GM12878 (cell line): ENCODE data around the gene SUGCT. TPM values are rescaled to one million over a fixed set of nuclear protein-coding genes. Genes with fewer than 3 reads are reported as not detected.
A peak's percentile ranks its signal among the peaks of the same experiment; 100 is the strongest.

Experiments used
- ATAC-seq: fragments of 200-7000 bp; cut with Tn5 transposase; 3 replicates; pipeline ENCODE4 v1.9.1; 2020; ENCODE audit warnings: mild to moderate bottlenecking, moderate library complexity
- Bru-seq: library from RNA; stranded (reverse); fragments of 400-500 nt; gene quantifications from one replicate; lab custom pipeline; 2021; lab: Mats Ljungman, UMichigan
- BruChase-seq, 2 experiments: library from RNA; stranded (reverse); fragments of 400-500 nt; gene quantifications; one replicate each; lab custom pipeline; 2021; lab: Mats Ljungman, UMichigan
- BruUV-seq: library from RNA; stranded (reverse); fragments of 400-500 nt; replicated peaks from 2 replicates; lab custom pipeline; 2021; lab: Mats Ljungman, UMichigan
- CTCF ChIA-PET: fragments of 300-600 bp; sonication (Branson Sonifier 250); formaldehyde crosslinking; extraction: SDS; loops from one replicate; lab custom pipeline; 2021; ENCODE audit warnings: inconsistent platforms; lab: Yijun Ruan, JAX
- POLR2A ChIA-PET: fragments of 350-600 bp; formaldehyde crosslinking; extraction: SDS; loops from one replicate; lab custom pipeline; 2021; ENCODE audit warnings: inconsistent platforms; lab: Charles Lee
- RAD21 ChIA-PET: fragments of 300-600 bp; sonication (Branson Sonifier 250); formaldehyde crosslinking; loops from one replicate; lab custom pipeline; 2023; ENCODE audit warnings: antibody characterized with exemption; ENCODE audit not compliant: unreplicated experiment; lab: Charles Lee
- SMC1A ChIA-PET: fragments of 300-600 bp; sonication (Branson Sonifier 250); formaldehyde crosslinking; loops from one replicate; lab custom pipeline; 2023; ENCODE audit not compliant: unreplicated experiment, uncharacterized antibody; lab: Charles Lee
- DNase-seq: peaks from one replicate; pipeline ENCODE4 v3.0.0-alpha.2; 2011; ENCODE audit warnings: low read depth, low spot score
- FAIRE-seq: peaks from 3 replicates; lab custom pipeline; 2011; peaks lifted over from hg19 to GRCh38; lab: Jason Lieb, UNC
- H2AFZ ChIP-seq: 2 replicates; pipeline ENCODE4 v1.6.0; 2011; ENCODE audit warnings: low read depth, low read length, control low read depth; ENCODE audit not compliant: control insufficient read depth
- H3K27ac ChIP-seq: 2 replicates; pipeline ENCODE4 v1.5.1; 2011; ENCODE audit warnings: control low read depth; ENCODE audit not compliant: control insufficient read depth, insufficient read depth
- H3K27me3 ChIP-seq, 2 experiments: replicated peaks in 1 of 2; 2 replicates each; pipeline versions ENCODE4 v1.6.0 to v1.6.1; 2011; ENCODE audit warnings: low read length in 1 of 2; ENCODE audit not compliant: control insufficient read depth in 2 of 2, insufficient read depth in 2 of 2
- H3K36me3 ChIP-seq, 2 experiments: 2 replicates each; pipeline ENCODE4 v1.5.1; 2011; ENCODE audit warnings: low read length in 1 of 2; ENCODE audit not compliant: control insufficient read depth in 2 of 2, insufficient read depth in 2 of 2
- H3K4me1 ChIP-seq: 2 replicates; pipeline ENCODE4 v1.6.1; 2011; ENCODE audit warnings: mild to moderate bottlenecking, low read length, moderate library complexity, mixed read lengths; ENCODE audit not compliant: control insufficient read depth, insufficient read depth
- H3K4me2 ChIP-seq: 2 replicates; pipeline ENCODE4 v1.6.0; 2011; ENCODE audit warnings: control low read depth; ENCODE audit not compliant: control insufficient read depth, insufficient read depth
- H3K4me3 ChIP-seq: fragments of 200-600 bp; sonication (generic); 2 replicates; pipeline ENCODE4 v1.5.1; 2016
- H3K79me2 ChIP-seq: 2 replicates; pipeline ENCODE4 v1.6.0; 2011; ENCODE audit warnings: low read length; ENCODE audit not compliant: control insufficient read depth, insufficient read depth
- H3K9ac ChIP-seq: 2 replicates; pipeline ENCODE4 v1.8.0; 2011; ENCODE audit warnings: low read length, control low read depth, mixed read lengths; ENCODE audit not compliant: control insufficient read depth, insufficient read depth
- H3K9me3 ChIP-seq: replicated peaks from 3 replicates; pipeline ENCODE4 v1.5.1; 2011; ENCODE audit warnings: mild to moderate bottlenecking, low read length; ENCODE audit not compliant: control insufficient read depth, insufficient read depth
- H4K20me1 ChIP-seq: 2 replicates; pipeline ENCODE4 v1.6.0; 2011; ENCODE audit not compliant: control insufficient read depth, insufficient read depth
- ASH2L ChIP-seq: fragments of 300-600, 200-600 bp; sonication (generic); IDR thresholded peaks from 2 replicates; pipeline ENCODE4 v1.6.1; 2017; ENCODE audit warnings: low read depth, mild to moderate bottlenecking, borderline replicate concordance
- BCL11A ChIP-seq: IDR thresholded peaks from 2 replicates; pipeline ENCODE4 v1.6.1; 2011; ENCODE audit warnings: low read depth, low read length
- CBX5 ChIP-seq: sonication (generic); IDR thresholded peaks from 2 replicates; pipeline ENCODE4 v1.6.1; 2016; ENCODE audit warnings: low read depth, moderate library complexity, mild to moderate bottlenecking, inconsistent platforms
- CREB1 ChIP-seq: IDR thresholded peaks from 2 replicates; pipeline ENCODE4 v1.6.1; 2012; ENCODE audit warnings: low read depth, mild to moderate bottlenecking, inconsistent platforms
- GABPA ChIP-seq: IDR thresholded peaks from 2 replicates; pipeline ENCODE4 v1.6.1; 2014; ENCODE audit warnings: antibody characterized with exemption, low read depth, mild to moderate bottlenecking, inconsistent platforms
- NKRF ChIP-seq: fragments of 450-650 bp; conservative IDR thresholded peaks from 2 replicates; pipeline ENCODE4 v1.6.1; 2017; ENCODE audit warnings: mild to moderate bottlenecking, moderate library complexity
- NR2C2 ChIP-seq: IDR thresholded peaks from 2 replicates; pipeline ENCODE4 v1.6.1; 2011; ENCODE audit warnings: borderline replicate concordance, low read depth; ENCODE audit not compliant: control insufficient read depth, insufficient read length
- SMARCA5 ChIP-seq: fragments of 450-650 bp; IDR thresholded peaks from 2 replicates; pipeline ENCODE4 v1.6.1; 2017; ENCODE audit warnings: mild to moderate bottlenecking
- STAT3 ChIP-seq: IDR thresholded peaks from 2 replicates; pipeline ENCODE4 v1.6.1; 2011; ENCODE audit warnings: low read depth, low read length, improper control_type of control experiment
- YBX1 ChIP-seq: fragments of 450-650 bp; IDR thresholded peaks from 2 replicates; pipeline ENCODE4 v1.6.1; 2016; ENCODE audit warnings: antibody characterized with exemption
- ZNF622 ChIP-seq: fragments of 450-650 bp; IDR thresholded peaks from 2 replicates; pipeline ENCODE4 v1.6.1; 2017; ENCODE audit warnings: mild to moderate bottlenecking, inconsistent platforms
- WGBS: methylation state at CpG from one replicate; pipeline ENCODE4 v1.1.6; 2016; ENCODE audit warnings: low lambda C conversion rate; ENCODE audit not compliant: insufficient replicate concordance, insufficient coverage; ENCODE audit errors: missing lambda C conversion rate; 5-methylcytosine and 5-hydroxymethylcytosine counted together
- in situ Hi-C: fragments of 300-500 bp; cut with MboI; formaldehyde crosslinking; loops from 9 replicates; pipeline ENCODE4 v1.14.3; 2018; ENCODE audit warnings: mixed read lengths
- intact Hi-C: fragments of 100-400 bp; cut with micrococcal nuclease; formaldehyde crosslinking; loops from one replicate; pipeline ENCODE4 v1.14.2; 2022; ENCODE audit not compliant: unreplicated experiment
- long read RNA-seq, 2 experiments: library from polyadenylated mRNA; unstranded; transcript quantifications; one replicate each; pipeline ENCODE4 v2.0.0, GENCODE V29; 2019 to 2020
- polyA minus RNA-seq, 3 experiments: library from RNA; depleted of rRNA, polyadenylated mRNA; stranded (reverse); fragments of >200 nt; gene quantifications; 2 replicates each; pipeline ENCODE4 v1.2.3, GENCODE V29; 2011
- polyA plus RNA-seq, 11 experiments: library from polyadenylated mRNA; depleted of rRNA in 4 of 11; unstranded in 6 of 11; stranded (reverse) in 5 of 11; fragments of >200 nt; fragmentation: Nextera tagmentation in 4 of 11; fragmentation: Illumina TruSeq in 1 of 11; extraction: Ambion mirVana in 4 of 11; extraction: Trizol in 1 of 11; gene quantifications; 1 replicate in 1 of 11; 2 replicates in 10 of 11; pipeline versions ENCODE4 v1.2.1 to v1.2.3, GENCODE V29; 2011 to 2016; ENCODE audit warnings: inconsistent platforms in 2 of 11, missing spikeins in 2 of 11, low read depth in 1 of 11
- total RNA-seq, 4 experiments: library from RNA; depleted of rRNA in 3 of 4; stranded (reverse); fragments of >200 nt in 3 of 4; fragmentation: Illumina TruSeq in 1 of 4; extraction: Trizol in 1 of 4; gene quantifications; 2 replicates each; pipeline versions ENCODE4 v1.2.1 to v1.2.3, GENCODE V29; 2013 to 2021
- TF ChIP-seq, protein P1 (sequence below): fragments of 450-650 bp; IDR thresholded peaks from 2 replicates; pipeline ENCODE4 v1.6.1; 2016; ENCODE audit warnings: mild to moderate bottlenecking

Gene SUGCT
- total RNA-seq (2013; cell fraction: nucleolus; rRNA removed), result 4.8 and 7.7 TPM in 2 replicates
- total RNA-seq (2014; rRNA removed) (not detected in 2 replicates), total RNA-seq (2014; rRNA removed; fragmentation: Illumina TruSeq; extraction: Trizol) (0.51 and 0.67 TPM in 2 replicates), total RNA-seq (2021) (0.51 and 1.0 TPM in 2 replicates), polyA plus RNA-seq (2011; rRNA removed) (0.06 and 0.08 TPM in 2 replicates), polyA plus RNA-seq (2014; fragmentation: Illumina TruSeq; extraction: Trizol) (0.22 and 0.46 TPM in 2 replicates), polyA plus RNA-seq (2014; fragmentation: Nextera tagmentation; extraction: Ambion mirVana) (under 1 TPM; 0.35 to 0.79 TPM), polyA plus RNA-seq (2014; rRNA removed) (0.08 and 0.15 TPM in 2 replicates), polyA plus RNA-seq (2016; fragmentation: Nextera tagmentation; extraction: Ambion mirVana) (1 to 10 TPM in 1 of 2 experiments, under 1 TPM in 1; 0.74 to 1.2 TPM), polyA minus RNA-seq (2011; rRNA and poly(A)+ RNA removed) (0.37 TPM in 1 of 2 replicates, not detected in the other), Bru-seq, nascent RNA (percentile 59 among the genes with signal in this experiment), BruChase-seq, experiment 1, labeled RNA remaining after a 6-hour chase (percentile 62 among the genes with signal in this experiment), BruChase-seq, experiment 2, labeled RNA remaining after a 2-hour chase (percentile 70 among the genes with signal in this experiment)
- not detected for polyA plus RNA-seq (2011; ENCODE audit: low read depth)
- 0.13 TPM in 1 of 2 replicates, not detected in the other for polyA plus RNA-seq (2011; cell fraction: cytosol; rRNA removed)
- polyA plus RNA-seq (2011; cell fraction: nucleus; rRNA removed), result 0.09 TPM in 1 of 2 replicates, not detected in the other
- 0.31 TPM in 1 of 2 replicates, not detected in the other for polyA plus RNA-seq (2012)
- not detected in 2 replicates for polyA minus RNA-seq (2011; cell fraction: cytosol; rRNA and poly(A)+ RNA removed)
- polyA minus RNA-seq (2011; cell fraction: nucleus; rRNA and poly(A)+ RNA removed), result 0.57 TPM in 1 of 2 replicates, not detected in the other
- long read RNA-seq, experiment 1, result 0 reads
- long read RNA-seq, experiment 2, partial matches to known transcripts, result 1 of 9 reads
- long read RNA-seq, experiment 2, other reads (novel, unspliced or antisense), result 8 of 9 reads

- ChIA-PET SMC1A (interaction anchor here (1.0 kb wide), 1 partner anchor 10 kb away, joined by 3 read pairs; no protein-coding TSS in a partner anchor), CTCF (interaction anchor here (0.7 to 0.9 kb wide), 2 partner anchors 17 to 186 kb away, joined by 3 read pairs; no protein-coding TSS in a partner anchor), RAD21 (interaction anchor here (0.8 to 1.2 kb wide), 2 partner anchors 186 to 239 kb away, joined by 4 to 6 read pairs; no protein-coding TSS in a partner anchor), POLR2A (interaction anchor here (1.3 kb wide), 1 partner anchor 12 kb away, joined by 3 read pairs; no protein-coding TSS in a partner anchor)
- peaks cover 7% of the 10 kb centered on the region for H3K4me1 ChIP-seq
- 1% methylated on average over 70 of the region's 75 CpGs for WGBS
- no peaks in the 10 kb centered on the region for H4K20me1 ChIP-seq
- peak within 1 kb of the TSS; percentile 89 for H3K4me2 ChIP-seq
- H3K36me3 ChIP-seq, result no peaks in the 10 kb centered on the region
- no peaks in the 10 kb centered on the region; the same call in 2 of the 3 replicates for H3K9me3 ChIP-seq
- no peaks in the 10 kb centered on the region; a peak in 1 of 4 replicates for H3K27me3 ChIP-seq
- H2AFZ ChIP-seq, result peak within 1 kb of the TSS; percentile 100
- in situ Hi-C loops (no loop called here), intact Hi-C loops (loop anchor here (2.0 kb wide), 1 partner anchor 186 kb away; no protein-coding TSS in a partner anchor)
- H3K4me3 ChIP-seq, result peak within 1 kb of the TSS; percentile 90
- peak within 1 kb of the TSS; percentile 92 for H3K27ac ChIP-seq
- ATAC-seq (peak; percentile 94), DNase-seq (peak; percentile 59), FAIRE-seq (peak; percentile 66)
- peak within 1 kb of the TSS; percentile 68 for H3K9ac ChIP-seq
- no TSS peak for BruUV-seq
- peaks cover 36% of the 10 kb centered on the region for H3K79me2 ChIP-seq
- peak; percentile 94; the same call in 1 of the 2 replicates for TF ChIP-seq ASH2L
- TF ChIP-seq YBX1, result no peak
- peak; percentile 63; the same call in 1 of the 2 replicates for TF ChIP-seq SMARCA5
- TF ChIP-seq GABPA, result peak; percentile 98
- TF ChIP-seq ZNF622, result no peak
- TF ChIP-seq CBX5, result peak; percentile 98
- peak; percentile 67; the same call in 1 of the 2 replicates for TF ChIP-seq NKRF
- no peak for TF ChIP-seq STAT3
- TF ChIP-seq CREB1, result peak; percentile 74
- no peak for TF ChIP-seq BCL11A
- TF ChIP-seq, protein P1, sequence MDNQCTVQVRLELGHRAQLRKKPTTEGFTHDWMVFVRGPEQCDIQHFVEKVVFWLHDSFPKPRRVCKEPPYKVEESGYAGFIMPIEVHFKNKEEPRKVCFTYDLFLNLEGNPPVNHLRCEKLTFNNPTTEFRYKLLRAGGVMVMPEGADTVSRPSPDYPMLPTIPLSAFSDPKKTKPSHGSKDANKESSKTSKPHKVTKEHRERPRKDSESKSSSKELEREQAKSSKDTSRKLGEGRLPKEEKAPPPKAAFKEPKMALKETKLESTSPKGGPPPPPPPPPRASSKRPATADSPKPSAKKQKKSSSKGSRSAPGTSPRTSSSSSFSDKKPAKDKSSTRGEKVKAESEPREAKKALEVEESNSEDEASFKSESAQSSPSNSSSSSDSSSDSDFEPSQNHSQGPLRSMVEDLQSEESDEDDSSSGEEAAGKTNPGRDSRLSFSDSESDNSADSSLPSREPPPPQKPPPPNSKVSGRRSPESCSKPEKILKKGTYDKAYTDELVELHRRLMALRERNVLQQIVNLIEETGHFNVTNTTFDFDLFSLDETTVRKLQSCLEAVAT, result peak; percentile 56
- no peak for TF ChIP-seq NR2C2
Measured at GRCh38 chr7:40134428-40135316, at the start of gene SUGCT, which contains the start of gene MPLKIP. SUGCT (plus strand) TSS chr7:40135005. MPLKIP (minus strand) TSS chr7:40134622; CDS start chr7:40134567, 55 bp downstream.
